A673 (cell line): Measurements from ENCODE around the gene KLK12. TPM values are rescaled to one million over a fixed set of nuclear protein-coding genes. Genes with fewer than 3 reads are reported as not detected.

Experiments
- BruUV-seq: library from RNA; stranded (reverse); fragments of 400-500 nt; replicated peaks from 2 replicates; lab custom pipeline; 2021; lab: Mats Ljungman, UMichigan
- CTCF ChIA-PET: fragments of 300-600 bp; sonication (Branson Sonifier 250); formaldehyde crosslinking; loops from one replicate; lab custom pipeline; 2022; ENCODE audit warnings: antibody characterized with exemption; lab: Charles Lee
- POLR2A ChIA-PET: fragments of 300-600 bp; sonication (Branson Sonifier 250); formaldehyde crosslinking; loops from one replicate; lab custom pipeline; 2022; ENCODE audit warnings: antibody characterized with exemption; ENCODE audit not compliant: low non-redundant PET; lab: Charles Lee
- DNase-seq: peaks from one replicate; pipeline ENCODE4 v3.0.0-alpha.2; 2015; ENCODE audit warnings: low spot score
- H3K27ac ChIP-seq: fragments of 200-600 bp; sonication (generic); 2 replicates; pipeline ENCODE4 v1.5.1; 2016; ENCODE audit warnings: mixed run types, low read depth, mild to moderate bottlenecking, mixed read lengths, antibody characterized with exemption, low read length; ENCODE audit not compliant: poor library complexity, severe bottlenecking
- H3K27me3 ChIP-seq: fragments of 200-600 bp; sonication (generic); replicated peaks from 2 replicates; pipeline ENCODE4 v1.6.1; 2017; ENCODE audit warnings: mixed run types, low read depth, mild to moderate bottlenecking, mixed read lengths, antibody characterized with exemption, low read length; ENCODE audit not compliant: insufficient read depth, poor library complexity
- H3K36me3 ChIP-seq: fragments of 200-600 bp; sonication (generic); 2 replicates; pipeline ENCODE4 v1.6.1; 2016; ENCODE audit warnings: mixed run types, mild to moderate bottlenecking, mixed read lengths, antibody characterized with exemption, low read length; ENCODE audit not compliant: insufficient read depth, poor library complexity, severe bottlenecking
- H3K4me1 ChIP-seq: fragments of 200-600 bp; sonication (generic); 2 replicates; pipeline ENCODE4 v1.6.1; 2017; ENCODE audit warnings: mixed run types, mild to moderate bottlenecking, mixed read lengths, antibody characterized with exemption, low read length; ENCODE audit not compliant: insufficient read depth, poor library complexity, severe bottlenecking
- H3K4me3 ChIP-seq: fragments of 200-600 bp; sonication (generic); 2 replicates; pipeline ENCODE4 v1.5.1; 2016; ENCODE audit warnings: low read depth, mixed run types, mild to moderate bottlenecking, mixed read lengths, low read length; ENCODE audit not compliant: poor library complexity, severe bottlenecking
- H3K9me3 ChIP-seq: fragments of 200-600 bp; sonication (generic); 2 replicates; pipeline ENCODE4 v1.6.1; 2016; ENCODE audit warnings: mixed run types, low read depth, mild to moderate bottlenecking, mixed read lengths, antibody characterized with exemption, low read length; ENCODE audit not compliant: poor library complexity, severe bottlenecking
- CTCF ChIP-seq: fragments of 300-800, 200-600 bp; sonication (generic); conservative IDR thresholded peaks from 2 replicates; pipeline ENCODE4 v1.5.1; 2017; ENCODE audit warnings: low read depth, mild to moderate bottlenecking, antibody characterized with exemption, low read length, moderate library complexity, mixed read lengths
- EZH2 ChIP-seq: fragments of 200-600 bp; sonication (generic); IDR thresholded peaks from 2 replicates; pipeline ENCODE4 v1.6.1; 2017; ENCODE audit warnings: borderline replicate concordance, low read depth, mild to moderate bottlenecking, mixed read lengths, antibody characterized with exemption, low read length; ENCODE audit not compliant: poor library complexity, severe bottlenecking
- intact Hi-C: fragments of 100-400 bp; cut with micrococcal nuclease; formaldehyde crosslinking; loops from one replicate; pipeline ENCODE4 v1.10.0; 2022; ENCODE audit not compliant: unreplicated experiment
- total RNA-seq: library from RNA; stranded (reverse); gene quantifications from 2 replicates; pipeline ENCODE4 v1.2.3, GENCODE V29; 2021

Gene KLK12
- total RNA-seq, 1 experiment from 2014 or later = not detected

- H3K4me3 ChIP-seq = no peak overlapping the region
- H3K27me3 ChIP-seq = peaks cover 10% of the 10 kb centered on the region
- ChIA-PET CTCF (no interaction called here), POLR2A (no interaction called here)
- no peaks in the 10 kb centered on the region for H3K9me3 ChIP-seq
- DNase-seq = no peak
- H3K36me3 ChIP-seq = no peaks in the 10 kb centered on the region
- H3K4me1 ChIP-seq = no peaks in the 10 kb centered on the region
- no peak overlapping the region for H3K27ac ChIP-seq
- intact Hi-C loops = no loop called here
- BruUV-seq = no TSS peak
- TF ChIP-seq EZH2 (no peak), CTCF (no peak)
Observed at GRCh38 chr19:51000981-51001380, 33.8 kb downstream of the KLK12 start.

- Histone ChIP-seq H3K4me1 (no peaks in the 10 kb centered on the region), H3K9me3 (no peaks in the 10 kb centered on the region), H3K27ac (no peak overlapping the region), H3K4me3 (no peak overlapping the region), H3K27me3 (peaks cover 10% of the 10 kb centered on the region), H3K36me3 (no peaks in the 10 kb centered on the region)
- BruUV-seq = no TSS peak
- intact Hi-C loops = no loop called here
- ChIA-PET POLR2A (no interaction called here), CTCF (no interaction called here)
- TF ChIP-seq EZH2 = no peak
- TF ChIP-seq CTCF = no peak
- DNase-seq = no peak
Observed at GRCh38 chr19:51000426-51000825, 34.4 kb downstream of the KLK12 start.

GRCh38 chr19:50998686-50999085, 36.1 kb downstream of the KLK12 start:
- TF ChIP-seq CTCF (no peak), EZH2 (no peak)

More at GRCh38 chr19:50998686-50999085, 36.1 kb downstream of the KLK12 start:
- Histone ChIP-seq H3K9me3 (no peaks in the 10 kb centered on the region), H3K36me3 (no peaks in the 10 kb centered on the region), H3K27ac (no peak overlapping the region), H3K4me3 (no peak overlapping the region), H3K4me1 (no peaks in the 10 kb centered on the region), H3K27me3 (peaks cover 10% of the 10 kb centered on the region)
- POLR2A ChIA-PET = no interaction called here
- DNase-seq = no peak
- intact Hi-C loops = no loop called here
- CTCF ChIA-PET = no interaction called here
- BruUV-seq = no TSS peak
